HG03025 (cell line): ENCODE data around the gene TMEM273.
"Not testable (repeated sequence)": the region's sequence is repeated elsewhere in the genome, so short reads cannot be mapped to it uniquely, and the experiment has no call there.

Source experiments
- ATAC-seq: cut with Tn5 transposase; IDR thresholded peaks from one replicate; pipeline ENCODE4 v1.9.1; 2021; ENCODE audit warnings: mild to moderate bottlenecking, moderate library complexity; ENCODE audit not compliant: unreplicated experiment, low FRiP score

Gene TMEM273

GRCh38 chr10:49207113-49207512 lies 18.9 kb upstream of the TMEM273 start:
- no peak for ATAC-seq

- ATAC-seq, result no peak
Observed at GRCh38 chr10:49205206-49205605, 17.0 kb upstream of the TMEM273 start.

GRCh38 chr10:49204119-49204518 lies 15.9 kb upstream of the TMEM273 start:
- no peak for ATAC-seq

GRCh38 chr10:49202266-49202665 lies 14.1 kb upstream of the TMEM273 start:
- no peak for ATAC-seq

GRCh38 chr10:49200854-49201253 lies 12.7 kb upstream of the TMEM273 start:
- no peak for ATAC-seq

GRCh38 chr10:49197171-49197570 lies 9.0 kb upstream of the TMEM273 start:
- ATAC-seq, result no peak

- ATAC-seq, result not testable (repeated sequence)
Observed at GRCh38 chr10:49195864-49196263, 7.7 kb upstream of the TMEM273 start.

- ATAC-seq, result no peak
Observed at GRCh38 chr10:49194212-49194920, 6.2 kb upstream of the TMEM273 start.

GRCh38 chr10:49191349-49191748 lies 3.2 kb upstream of the TMEM273 start:
- ATAC-seq, result no peak

- ATAC-seq, result no peak
Observed at GRCh38 chr10:49189422-49189821, 1.2 kb upstream of the TMEM273 start.

GRCh38 chr10:49187044-49187484 lies 1.1 kb downstream of the TMEM273 start:
- ATAC-seq, result no peak

GRCh38 chr10:49186613-49187012 lies 1.6 kb downstream of the TMEM273 start:
- no peak for ATAC-seq

- ATAC-seq, result no peak
Observed at GRCh38 chr10:49185213-49185612, 3.0 kb downstream of the TMEM273 start.

GRCh38 chr10:49184642-49185111 lies 3.5 kb downstream of the TMEM273 start:
- no peak for ATAC-seq

GRCh38 chr10:49183596-49184542 lies 4.3 kb downstream of the TMEM273 start:
- ATAC-seq, result no peak

- ATAC-seq, result no peak
Observed at GRCh38 chr10:49182776-49183175, 5.4 kb downstream of the TMEM273 start.

- ATAC-seq, result no peak
Observed at GRCh38 chr10:49180444-49180860, 7.7 kb downstream of the TMEM273 start.

- no peak for ATAC-seq
Observed at GRCh38 chr10:49179699-49180443, 8.3 kb downstream of the TMEM273 start.

GRCh38 chr10:49178489-49179471 lies 9.4 kb downstream of the TMEM273 start:
- no peak for ATAC-seq
